ENCODE data around the gene CGA. TPM values are rescaled to one million over a fixed set of nuclear protein-coding genes. Genes with fewer than 3 reads are reported as not detected.
A peak's percentile ranks its signal among the peaks of the same experiment; 100 is the strongest.

Gene CGA
- total RNA-seq, 1 donor from 2014 or later, result not detected

DNA sequence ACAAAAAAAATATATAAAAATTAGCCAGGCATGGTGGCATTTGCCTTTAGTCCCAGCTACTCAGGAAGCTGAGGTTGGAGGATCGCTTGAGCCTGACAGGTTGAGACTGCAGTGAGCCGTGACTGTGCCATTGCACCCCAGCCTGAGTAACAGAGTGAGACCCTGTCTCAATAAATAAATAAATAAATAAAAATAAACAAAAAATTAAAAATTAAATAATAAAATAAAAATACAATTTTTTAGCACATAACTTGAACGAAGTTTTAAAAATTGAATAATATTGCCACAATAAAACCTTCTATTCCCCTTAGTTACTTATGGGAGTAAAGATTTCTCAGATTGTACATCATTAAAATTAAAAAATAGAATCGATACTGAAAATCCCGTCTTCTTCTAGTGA is 29.2 kb upstream of the CGA start:
- TF ChIP-seq, protein P1, sequence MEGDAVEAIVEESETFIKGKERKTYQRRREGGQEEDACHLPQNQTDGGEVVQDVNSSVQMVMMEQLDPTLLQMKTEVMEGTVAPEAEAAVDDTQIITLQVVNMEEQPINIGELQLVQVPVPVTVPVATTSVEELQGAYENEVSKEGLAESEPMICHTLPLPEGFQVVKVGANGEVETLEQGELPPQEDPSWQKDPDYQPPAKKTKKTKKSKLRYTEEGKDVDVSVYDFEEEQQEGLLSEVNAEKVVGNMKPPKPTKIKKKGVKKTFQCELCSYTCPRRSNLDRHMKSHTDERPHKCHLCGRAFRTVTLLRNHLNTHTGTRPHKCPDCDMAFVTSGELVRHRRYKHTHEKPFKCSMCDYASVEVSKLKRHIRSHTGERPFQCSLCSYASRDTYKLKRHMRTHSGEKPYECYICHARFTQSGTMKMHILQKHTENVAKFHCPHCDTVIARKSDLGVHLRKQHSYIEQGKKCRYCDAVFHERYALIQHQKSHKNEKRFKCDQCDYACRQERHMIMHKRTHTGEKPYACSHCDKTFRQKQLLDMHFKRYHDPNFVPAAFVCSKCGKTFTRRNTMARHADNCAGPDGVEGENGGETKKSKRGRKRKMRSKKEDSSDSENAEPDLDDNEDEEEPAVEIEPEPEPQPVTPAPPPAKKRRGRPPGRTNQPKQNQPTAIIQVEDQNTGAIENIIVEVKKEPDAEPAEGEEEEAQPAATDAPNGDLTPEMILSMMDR (IDR thresholded peaks at IDR 0.05), result no peak
- peaks cover 0 to 4% of the 10 kb centered on the region in 2 donors for H3K9me3 ChIP-seq
- no peak overlapping the region for H3K27ac ChIP-seq
- no peaks in the 10 kb centered on the region for H3K27me3 ChIP-seq
- no peaks in the 10 kb centered on the region for H3K36me3 ChIP-seq
- no peak for DNase-seq (ENCODE audit: low spot score in 2 of 2)
- H3K4me3 ChIP-seq, result no peak overlapping the region
- intact Hi-C loops (cut with DNase I), result no loop called here
- no peaks in the 10 kb centered on the region for H3K4me1 ChIP-seq

DNA sequence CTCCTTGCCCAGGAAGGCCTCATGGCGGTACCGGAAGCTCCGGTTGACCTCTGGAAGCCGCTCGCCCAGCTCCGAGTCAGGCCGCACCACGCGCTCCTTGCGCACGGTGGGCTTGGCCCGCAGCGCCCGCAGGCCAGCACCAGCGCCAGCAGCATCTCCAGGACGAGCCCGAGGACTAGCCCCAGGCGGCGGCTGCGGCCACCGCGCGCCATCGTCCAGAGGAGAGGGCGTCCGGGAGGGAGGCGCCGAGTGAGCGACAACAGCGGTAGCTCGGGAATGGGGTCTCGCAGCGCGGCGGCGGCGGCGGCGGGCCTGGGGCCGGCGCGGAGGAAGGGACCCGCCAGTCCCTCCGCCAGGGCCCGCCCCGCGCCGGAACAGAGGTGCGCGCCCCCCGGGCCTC is 27.6 kb upstream of the CGA start:
- H3K4me1 ChIP-seq, result no peaks in the 10 kb centered on the region
- no peaks in the 10 kb centered on the region for H3K27me3 ChIP-seq
- no peak overlapping the region for H3K27ac ChIP-seq
- H3K4me3 ChIP-seq, result peak overlapping the region in 1 of 2 donors; percentile 32
- peaks cover 0 to 4% of the 10 kb centered on the region in 2 donors for H3K9me3 ChIP-seq
- no peaks in the 10 kb centered on the region for H3K36me3 ChIP-seq
- DNase-seq (ENCODE audit: low spot score in 2 of 2), result no peak
- intact Hi-C loops (cut with DNase I), result no loop called here
- TF ChIP-seq, protein P1 (IDR thresholded peaks at IDR 0.05), result no peak

DNA sequence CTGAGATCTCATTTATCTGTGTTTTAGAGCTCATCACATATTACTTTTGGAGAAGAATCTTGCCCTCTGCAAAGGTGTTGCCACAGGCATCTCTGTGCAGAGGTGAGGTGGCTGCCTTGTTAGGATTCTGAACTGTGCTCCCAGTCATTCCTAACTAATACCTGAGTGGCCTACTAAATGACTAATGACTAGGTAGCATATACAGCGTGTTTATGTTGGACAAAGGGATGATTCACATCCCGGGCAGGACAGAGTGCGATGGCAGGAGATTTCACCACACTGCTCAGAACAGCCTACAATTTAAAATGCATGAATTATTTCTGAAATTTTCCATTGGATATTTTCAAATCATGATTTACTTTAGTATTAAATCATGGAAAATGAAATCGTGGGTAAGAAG is 23.1 kb upstream of the CGA start:
- no peak for DNase-seq (ENCODE audit: low spot score in 2 of 2)
- H3K27ac ChIP-seq, result no peak overlapping the region
- no peaks in the 10 kb centered on the region for H3K4me1 ChIP-seq
- intact Hi-C loops (cut with DNase I), result no loop called here
- H3K9me3 ChIP-seq, result peaks cover 0 to 4% of the 10 kb centered on the region in 2 donors
- no peak overlapping the region for H3K4me3 ChIP-seq
- H3K27me3 ChIP-seq, result no peaks in the 10 kb centered on the region
- TF ChIP-seq, protein P1 (IDR thresholded peaks at IDR 0.05), result no peak
- no peaks in the 10 kb centered on the region for H3K36me3 ChIP-seq

DNA sequence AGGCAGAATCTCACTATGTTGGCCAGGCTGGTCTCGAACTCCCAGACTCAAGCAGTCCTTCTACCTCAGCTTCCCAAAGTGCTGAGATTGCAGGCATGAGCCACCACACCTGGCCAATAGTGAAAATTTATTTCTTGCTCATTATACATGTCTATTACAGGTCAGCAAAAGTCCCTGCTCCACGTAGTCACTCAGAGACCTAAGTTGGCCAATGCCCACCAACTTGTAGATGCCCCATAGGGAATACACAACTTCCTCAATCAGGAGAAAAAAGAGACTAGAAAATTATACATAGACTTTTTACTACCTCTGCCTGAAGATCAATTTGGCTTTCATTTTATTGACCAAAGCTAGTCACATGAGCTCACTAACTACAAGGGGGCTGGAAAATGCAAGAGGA is 22.0 kb upstream of the CGA start:
- no peaks in the 10 kb centered on the region for H3K4me1 ChIP-seq
- no peak for DNase-seq (ENCODE audit: low spot score in 2 of 2)
- no peaks in the 10 kb centered on the region for H3K9me3 ChIP-seq
- no peak overlapping the region for H3K27ac ChIP-seq
- no peak overlapping the region for H3K4me3 ChIP-seq
- no peaks in the 10 kb centered on the region for H3K27me3 ChIP-seq
- TF ChIP-seq, protein P1 (IDR thresholded peaks at IDR 0.05), result no peak
- intact Hi-C loops (cut with DNase I), result no loop called here
- H3K36me3 ChIP-seq, result no peaks in the 10 kb centered on the region

DNA sequence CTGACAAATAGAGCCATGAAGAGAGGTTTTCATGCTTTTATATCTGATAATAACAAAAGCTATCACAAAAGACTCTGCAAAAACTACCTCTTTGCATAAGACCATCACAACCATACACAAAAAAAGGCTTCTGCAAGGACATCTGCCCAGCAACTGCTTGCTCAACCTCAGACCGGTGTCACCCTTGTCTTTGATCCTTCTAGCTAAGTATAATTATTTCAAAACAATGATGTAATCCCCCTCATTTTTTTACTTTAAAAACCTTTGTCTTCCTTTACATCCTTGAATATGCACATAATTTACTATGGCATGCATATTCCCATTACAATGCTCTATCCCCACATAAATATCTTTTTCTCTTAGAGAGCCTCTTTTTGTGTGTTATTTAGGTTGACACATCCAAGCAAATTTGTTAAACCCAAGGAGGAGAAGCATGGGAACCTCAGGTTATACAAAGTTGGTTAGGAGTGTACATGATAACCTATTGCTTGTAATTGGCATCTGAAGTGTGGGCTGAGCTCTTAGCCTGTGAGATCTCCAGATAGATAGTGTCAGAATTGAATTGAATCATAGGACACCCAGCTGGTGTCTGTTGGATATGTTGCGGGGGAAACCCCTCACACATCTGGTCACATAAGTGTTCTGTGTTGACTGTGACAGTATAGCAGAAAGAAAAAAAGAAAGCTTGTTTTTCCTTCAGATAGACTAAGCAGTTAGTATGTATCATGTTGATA is 20.7 kb upstream of the CGA start:
- no peaks in the 10 kb centered on the region for H3K9me3 ChIP-seq
- intact Hi-C loops (cut with DNase I), result no loop called here
- H3K4me1 ChIP-seq, result no peaks in the 10 kb centered on the region
- no peak for DNase-seq (ENCODE audit: low spot score in 2 of 2)
- no peak overlapping the region for H3K4me3 ChIP-seq
- H3K36me3 ChIP-seq, result no peaks in the 10 kb centered on the region
- TF ChIP-seq, protein P1 (IDR thresholded peaks at IDR 0.05), result no peak
- no peaks in the 10 kb centered on the region for H3K27me3 ChIP-seq
- no peak overlapping the region for H3K27ac ChIP-seq

Data from ascending aorta (tissue), 2 donors.